Central memory CD4-positive, alpha-beta T cell (primary cell): ENCODE results near the gene SLC25A48.
"Not testable (repeated sequence)": the region's sequence is repeated elsewhere in the genome, so short reads cannot be mapped to it uniquely, and the experiment has no call there.

ENCODE experiments used
- DNase-seq: peaks from one replicate; pipeline ENCODE4 v3.0.0; 2022

The SLC25A48 gene

DNA sequence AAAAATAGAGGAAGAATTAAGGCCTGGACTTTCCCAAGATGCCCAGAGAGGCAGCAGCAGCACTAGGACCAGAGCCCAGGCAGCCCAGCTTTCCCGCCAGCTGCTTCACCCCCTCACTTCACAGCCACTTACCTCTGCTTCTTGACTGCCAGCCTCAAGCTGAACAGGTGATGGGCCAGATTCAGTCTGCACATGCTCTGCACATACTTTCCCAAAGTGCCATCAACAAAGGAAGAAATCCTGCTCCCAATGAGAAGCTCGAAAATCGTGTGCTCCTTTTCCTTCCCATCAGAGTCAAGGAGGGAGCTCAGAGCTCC is 4.1 kb upstream of the SLC25A48 start:
- no peak for DNase-seq

DNA sequence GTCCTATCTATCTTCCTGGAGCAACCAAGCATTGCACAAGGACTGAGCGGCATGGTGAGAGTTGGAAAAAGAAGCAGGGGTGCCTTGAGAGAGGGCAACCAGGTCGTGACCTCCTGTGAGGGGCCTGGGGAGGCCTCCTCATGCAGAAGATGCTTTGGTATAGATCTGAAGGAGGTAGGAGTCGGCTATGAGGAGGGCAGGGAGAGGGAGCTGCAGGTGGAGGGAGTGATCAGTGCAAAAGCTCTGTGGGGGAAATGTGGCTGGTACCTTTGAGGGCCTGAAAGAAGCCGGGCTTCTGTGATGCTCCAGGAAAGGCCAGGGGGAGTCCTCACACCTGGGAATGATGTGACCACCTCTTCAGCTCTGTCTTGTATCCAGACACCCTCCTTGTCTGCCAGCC is 3.6 kb upstream of the SLC25A48 start:
- DNase-seq = no peak

DNA sequence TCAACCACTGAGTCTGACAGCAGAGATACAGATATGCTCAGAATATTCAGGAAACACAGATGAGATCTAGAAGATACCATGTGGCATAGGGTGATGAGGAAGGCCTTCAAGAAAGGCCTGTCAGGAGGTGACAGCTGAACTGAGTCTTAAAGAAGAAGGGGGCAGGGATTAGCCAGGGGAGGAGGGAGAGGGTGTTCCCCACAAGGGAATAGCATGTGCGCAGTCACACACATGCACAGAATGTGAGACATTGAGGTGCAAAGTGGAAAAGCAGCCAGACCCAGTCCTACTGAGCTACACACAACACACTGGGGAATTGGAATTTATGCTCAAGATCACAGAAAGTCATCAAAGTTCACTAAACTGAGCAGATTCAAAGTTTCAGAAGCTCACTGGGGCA is 3.0 kb upstream of the SLC25A48 start:
- no peak for DNase-seq

DNA sequence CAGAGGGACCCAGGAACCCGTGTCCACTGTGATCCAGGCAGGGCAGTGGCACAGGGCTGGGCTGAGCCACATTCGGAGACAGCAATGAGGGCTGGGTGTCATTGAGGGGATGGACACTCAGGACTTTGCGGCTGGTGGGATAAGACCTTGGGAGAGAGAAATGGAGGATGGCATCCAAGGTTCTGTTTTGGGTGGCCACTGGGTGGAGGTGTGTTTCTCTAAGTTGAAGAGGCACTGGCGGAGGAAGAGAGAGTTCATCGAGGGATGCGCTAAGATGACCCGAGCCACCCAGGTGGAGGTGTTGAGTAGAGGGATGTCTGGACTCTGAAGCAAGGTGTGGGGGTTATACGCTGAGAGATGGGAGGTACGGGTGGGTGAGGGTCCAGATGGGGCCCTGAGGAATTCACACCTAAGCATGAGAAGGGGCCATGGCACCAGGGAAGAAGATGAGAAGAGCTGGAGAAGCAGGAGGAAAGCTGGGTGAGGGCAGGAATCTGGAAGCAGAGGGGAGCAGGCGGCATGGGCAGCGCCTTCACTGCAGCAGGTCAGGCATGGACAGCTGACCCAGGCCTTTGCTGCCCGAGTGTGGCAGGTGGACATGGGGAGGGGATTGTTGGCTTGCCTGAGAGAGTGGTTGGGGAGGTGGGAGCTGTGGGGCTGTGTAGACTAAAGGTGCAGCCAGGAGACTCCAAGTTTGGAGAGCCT is 2.5 kb upstream of the SLC25A48 start:
- DNase-seq = no peak

DNA sequence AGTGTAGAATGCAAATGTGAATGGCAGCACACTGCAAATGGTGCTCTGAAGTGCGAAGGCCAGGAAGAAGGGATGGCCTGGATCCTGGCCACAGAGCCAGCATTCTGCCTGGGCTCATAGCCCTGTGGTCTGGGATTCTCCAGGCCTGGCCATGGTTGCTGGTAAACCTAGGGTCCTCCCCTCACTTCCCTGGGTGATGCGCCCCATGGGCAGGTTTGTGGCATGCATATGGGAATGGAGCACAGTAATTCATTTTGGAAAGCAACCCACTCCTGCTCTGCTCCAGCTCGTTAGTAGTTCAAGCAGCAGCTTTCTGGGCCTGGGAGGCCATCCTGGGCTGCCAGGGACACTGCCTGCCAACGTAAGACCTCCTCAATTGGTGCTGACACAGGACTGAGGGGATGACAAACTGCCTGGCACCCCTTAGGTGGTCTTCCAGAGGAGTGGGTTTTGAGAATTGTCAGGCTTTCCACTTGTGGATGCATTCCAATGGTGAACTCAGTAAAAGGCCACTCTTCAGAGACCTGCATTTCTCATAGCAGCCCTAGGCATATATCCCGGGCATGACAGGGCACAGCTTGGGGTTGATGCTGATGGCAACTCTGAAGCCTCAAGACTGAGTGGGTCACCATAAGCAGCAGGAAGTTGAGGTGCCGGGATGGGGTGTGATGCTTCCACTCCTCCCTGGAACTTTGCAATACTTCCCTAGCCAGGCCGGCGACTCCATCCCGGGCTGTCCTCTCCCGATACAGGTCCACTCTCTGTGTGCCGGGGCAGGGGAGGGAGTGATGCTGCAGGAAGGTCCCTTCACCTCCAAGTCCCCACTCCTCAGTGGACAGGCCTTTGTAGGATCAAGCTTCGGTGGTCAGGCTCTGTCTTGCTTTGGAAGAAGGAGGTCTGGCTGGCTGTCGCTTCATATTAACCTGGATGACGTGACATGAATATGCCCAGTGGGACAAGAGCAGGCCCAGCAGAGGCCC is 1.2 kb upstream of the SLC25A48 start:
- no peak for DNase-seq

DNA sequence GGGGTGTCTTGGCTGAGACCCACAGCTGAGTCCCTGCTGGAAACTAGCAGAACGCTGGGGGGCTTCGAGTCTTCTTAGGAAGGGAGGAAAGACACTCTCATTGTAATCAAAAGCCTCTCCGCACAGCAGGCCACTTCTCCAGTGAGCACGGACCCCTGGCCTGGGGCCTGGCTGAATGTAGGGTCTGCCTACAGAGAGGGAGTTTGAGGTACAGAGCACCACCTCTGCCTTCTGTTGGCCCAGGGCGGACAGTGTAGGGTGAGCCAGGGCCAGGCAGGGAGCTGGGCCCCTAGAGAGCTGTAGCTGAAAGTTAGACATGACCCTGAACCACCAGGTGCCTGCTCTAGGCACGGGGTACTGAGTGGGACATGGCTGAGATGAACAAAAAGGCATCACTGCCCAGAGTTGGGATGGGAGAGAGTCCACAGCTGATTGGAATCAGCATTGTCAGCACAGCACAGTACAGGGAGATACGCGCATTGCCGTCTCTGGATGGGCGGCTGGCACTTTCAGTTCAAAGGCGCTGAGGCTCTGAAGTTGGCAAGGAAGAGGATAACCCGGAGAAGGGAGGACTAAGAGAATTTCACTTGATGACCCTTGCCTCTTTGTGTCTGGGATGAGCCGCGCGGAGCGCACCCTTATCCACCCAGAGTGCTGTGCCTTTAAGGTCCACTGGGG is 363 bp upstream of the SLC25A48 start:
- no peak for DNase-seq

DNA sequence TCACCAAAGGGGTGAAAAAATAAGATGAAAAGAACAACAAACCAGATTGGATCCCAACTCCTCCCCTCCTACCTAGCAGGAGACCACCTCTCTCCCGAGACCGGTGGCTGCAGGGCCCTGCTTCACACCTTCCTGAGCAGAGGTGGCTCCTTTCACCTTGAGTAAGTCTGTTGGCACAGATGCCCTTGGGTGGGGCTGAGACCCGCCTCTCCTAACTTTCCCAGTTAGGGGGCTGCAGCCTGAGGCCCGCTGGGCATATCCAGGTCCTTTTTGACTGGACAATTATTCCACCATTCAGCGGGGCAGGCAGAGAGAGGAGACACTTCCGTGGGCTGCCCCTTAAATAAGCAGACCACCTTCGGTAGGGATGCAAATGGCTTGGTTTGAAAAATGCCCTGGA is 1.3 kb downstream of the SLC25A48 start:
- no peak for DNase-seq

DNA sequence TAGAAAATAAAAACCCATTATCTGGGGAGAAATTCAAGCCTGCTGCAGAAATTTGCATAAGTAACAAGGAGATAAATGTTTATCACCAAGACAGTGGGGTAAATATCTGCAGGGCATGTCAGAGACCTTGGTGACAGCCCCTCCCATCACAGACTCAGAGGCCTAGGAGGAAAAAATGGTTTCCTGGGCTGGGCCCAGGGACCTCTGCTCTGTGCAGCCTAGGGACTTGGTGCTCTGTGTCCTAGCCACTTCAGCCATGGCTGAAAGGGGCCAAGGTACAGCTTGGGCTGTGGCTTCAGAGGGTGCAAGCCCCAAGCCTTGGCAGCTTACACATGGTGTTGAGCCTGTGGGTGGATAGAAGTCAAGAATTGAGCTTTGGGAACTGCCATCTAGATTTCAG is 3.9 kb downstream of the SLC25A48 start:
- not testable (repeated sequence) for DNase-seq

DNA sequence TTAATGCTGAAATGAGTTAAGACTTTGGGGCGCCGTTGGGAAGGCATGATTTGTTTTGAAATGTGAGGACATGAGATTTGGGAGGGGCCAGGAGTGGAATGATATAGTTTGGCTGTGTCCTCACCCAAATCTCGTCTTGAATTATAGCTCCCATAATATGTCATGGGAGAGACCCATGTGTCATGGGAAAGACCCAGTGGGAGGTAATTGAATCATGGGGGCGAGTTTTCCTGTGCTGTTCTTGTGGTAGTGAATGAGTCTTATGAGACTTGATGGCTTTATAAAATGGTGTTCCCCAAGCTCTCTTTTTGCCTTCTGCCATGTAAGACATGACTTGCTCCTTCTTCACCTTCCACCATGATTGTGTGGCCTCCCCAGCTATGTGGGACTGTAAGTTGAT is 5.1 kb downstream of the SLC25A48 start:
- DNase-seq = no peak

DNA sequence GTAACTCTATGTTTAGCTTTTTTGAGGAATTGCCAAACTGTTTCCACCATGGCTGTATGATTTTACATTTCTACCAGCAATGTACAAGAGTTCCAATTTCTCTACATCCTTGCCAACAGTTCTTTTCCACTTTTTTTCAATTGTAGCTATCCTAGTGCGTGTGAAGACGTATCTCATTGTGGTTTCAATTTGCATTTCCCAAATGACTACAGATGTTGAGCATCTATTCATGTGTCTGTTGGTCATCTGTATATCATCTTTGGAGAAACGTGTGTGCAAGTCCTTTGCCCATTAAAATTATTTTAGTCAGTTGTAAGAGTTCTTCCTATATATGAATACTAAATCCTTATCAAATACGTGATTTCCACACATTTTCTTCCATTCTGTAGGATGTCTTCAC is 6.5 kb downstream of the SLC25A48 start:
- no peak for DNase-seq

DNA sequence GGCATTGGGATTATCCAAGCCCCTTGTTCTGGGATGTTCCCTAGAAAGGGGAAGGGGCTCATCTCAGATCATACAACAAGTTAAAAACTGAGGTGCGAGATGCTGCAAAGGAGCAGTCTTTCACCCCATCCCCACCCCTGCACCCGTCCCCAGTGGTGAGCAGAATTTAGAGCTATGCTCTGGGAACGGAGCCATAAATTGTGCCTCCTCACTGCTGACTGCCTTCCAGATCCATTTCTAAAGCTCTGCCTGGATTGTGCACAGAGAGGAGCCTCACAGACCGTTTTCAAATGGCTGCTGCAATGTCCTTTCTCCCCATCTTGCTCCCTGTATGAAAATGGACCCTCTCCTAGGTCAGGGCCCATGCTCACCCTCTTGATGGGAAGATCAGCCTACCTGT is 8.3 kb downstream of the SLC25A48 start:
- DNase-seq = no peak

DNA sequence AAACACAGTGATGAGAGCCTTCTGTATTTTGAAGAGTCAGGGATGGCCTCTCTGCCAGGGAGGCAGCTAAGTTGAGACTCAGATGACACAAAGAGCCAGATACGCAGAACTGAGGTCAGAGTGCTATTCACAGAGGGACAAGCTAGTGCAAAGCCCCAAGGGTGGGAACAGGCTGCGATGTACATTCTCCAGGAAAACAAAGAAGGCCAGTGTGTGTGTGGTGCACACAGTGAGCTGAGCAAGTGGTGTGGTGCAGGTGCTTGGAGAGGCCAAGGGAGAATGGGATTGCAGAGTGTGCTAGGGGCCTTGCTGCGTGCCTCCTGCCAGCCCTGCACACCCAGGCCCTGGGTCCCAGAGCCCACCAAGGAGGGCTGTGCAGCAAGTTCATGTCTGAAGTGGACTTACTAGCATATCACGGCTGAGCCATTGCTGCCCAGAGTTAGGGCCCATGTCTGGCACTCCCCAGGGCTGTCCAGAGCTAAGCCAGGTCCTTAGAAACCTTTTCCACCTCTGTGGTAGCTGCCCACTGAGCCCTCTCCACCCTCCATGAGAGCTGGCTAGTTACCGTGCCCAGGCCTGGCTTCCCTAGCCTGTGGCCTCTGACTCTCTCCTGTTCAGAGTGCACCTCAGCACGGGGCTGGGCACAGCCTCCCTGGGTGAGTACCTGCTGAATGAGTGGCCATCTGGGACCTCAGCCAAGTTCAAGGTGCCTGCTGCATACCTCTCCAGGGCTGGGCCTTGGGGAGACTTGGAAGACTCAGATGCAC is 9.3 kb downstream of the SLC25A48 start:
- no peak for DNase-seq

DNA sequence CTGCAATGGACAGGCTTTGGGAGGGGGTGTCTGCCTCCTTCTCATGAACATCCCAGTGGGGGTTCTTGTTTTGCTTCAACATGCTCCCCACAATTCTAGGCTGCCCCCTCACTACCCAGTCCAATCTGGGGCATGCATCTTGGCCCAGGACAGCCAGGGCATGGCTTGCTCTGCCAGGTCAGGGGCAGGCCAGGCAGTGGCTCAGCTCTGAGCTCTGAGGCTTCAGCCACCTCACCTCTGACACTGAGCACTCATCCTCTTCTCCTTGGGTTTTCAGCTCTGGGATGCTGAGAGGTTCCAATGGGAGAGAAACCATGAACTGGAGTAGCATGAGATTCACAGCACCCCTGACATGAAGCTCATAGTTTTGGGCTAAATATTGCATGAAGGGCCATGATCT is 11.8 kb downstream of the SLC25A48 start:
- no peak for DNase-seq

DNA sequence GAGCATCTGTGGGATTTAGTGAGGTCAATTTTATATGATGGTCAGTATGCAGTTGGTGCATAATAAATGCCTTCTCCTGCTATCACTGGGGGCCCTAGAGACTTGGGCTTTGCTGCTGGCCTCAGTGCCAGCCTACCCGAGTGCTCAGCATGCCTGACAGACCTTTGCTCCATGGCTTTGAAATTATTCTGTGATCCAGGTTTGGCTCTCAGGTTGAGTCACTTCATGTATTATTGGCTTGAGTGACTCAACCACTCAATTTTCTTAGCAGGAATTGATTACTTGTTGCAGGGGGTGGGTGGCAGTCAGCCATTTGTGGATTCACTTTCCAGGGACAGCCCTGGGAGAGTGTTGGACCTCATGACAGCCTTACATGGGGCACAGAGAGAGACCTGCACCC is 13.5 kb downstream of the SLC25A48 start:
- no peak for DNase-seq

DNA sequence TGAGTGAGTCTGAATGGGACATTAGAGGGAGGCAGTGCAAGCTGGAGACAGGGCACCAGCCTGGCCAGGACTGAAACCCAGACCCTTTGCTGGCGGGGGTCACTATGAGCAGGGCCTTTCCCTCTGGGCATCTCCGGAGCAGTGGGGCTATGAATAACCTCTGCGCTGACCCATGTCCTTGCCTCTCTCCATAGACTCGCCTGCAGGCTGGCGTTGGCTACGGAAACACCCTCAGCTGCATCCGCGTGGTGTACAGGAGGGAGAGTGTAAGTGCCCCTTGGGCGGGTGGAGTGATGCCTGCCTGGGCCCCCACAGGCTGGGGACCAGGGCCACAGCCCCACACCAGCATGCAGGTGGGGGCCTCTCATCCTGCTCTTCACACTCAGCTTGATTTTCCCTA is 15.8 kb downstream of the SLC25A48 start:
- DNase-seq = no peak

DNA sequence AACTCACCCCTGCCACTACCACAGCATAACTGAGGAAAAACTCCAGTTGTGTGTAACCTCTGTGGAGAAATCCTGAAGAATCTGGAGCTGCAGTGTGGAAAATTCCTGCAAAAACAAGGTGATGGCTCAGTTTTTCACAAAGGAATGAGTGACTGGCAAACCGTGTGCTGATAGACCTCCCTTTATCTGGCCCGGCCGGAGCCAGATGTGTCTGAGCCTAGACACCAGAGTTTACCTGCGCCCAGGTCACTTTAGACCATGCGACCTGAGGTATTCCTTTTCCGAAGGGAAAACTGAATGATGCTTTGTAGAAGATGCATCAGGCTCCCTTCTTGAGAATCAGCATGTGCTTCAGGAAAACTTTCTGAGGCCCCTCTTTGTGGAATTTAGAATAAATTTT is 16.2 kb downstream of the SLC25A48 start:
- DNase-seq = no peak

DNA sequence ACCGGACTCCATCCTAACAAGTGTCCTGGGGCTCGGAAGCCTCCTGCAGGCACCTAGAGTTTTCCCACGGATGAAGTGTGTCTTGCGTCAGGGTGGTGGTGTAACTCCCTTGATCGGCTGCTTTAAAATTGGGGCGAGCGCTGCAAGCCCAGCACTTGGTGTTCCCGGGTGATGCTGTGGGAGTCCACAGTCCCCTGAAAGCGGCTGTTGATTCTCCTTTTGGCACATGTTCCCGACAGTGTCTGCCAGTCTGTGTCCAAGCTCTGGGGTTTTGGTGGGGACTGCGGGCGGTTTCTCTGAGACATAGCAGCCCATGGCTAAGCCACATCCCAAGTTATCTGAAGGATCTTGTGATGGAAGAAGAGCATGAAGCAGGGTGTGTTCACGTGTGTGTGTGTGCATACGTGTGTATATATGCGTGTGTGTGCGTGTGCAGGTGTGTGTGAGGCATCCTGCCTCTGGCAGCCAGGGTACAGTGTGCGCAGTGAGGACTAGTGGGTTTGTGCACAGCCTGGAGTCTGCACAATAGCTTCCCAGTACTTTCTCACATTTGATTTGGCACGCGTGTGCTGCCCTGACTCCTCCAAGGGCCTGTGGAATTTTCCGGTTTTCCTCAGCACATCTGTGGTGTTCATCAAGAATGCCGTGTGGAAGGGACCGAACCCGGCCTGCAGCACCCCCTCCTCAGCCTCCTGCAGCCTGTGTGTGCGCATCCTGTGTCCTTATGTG is 16.9 kb downstream of the SLC25A48 start:
- no peak for DNase-seq

DNA sequence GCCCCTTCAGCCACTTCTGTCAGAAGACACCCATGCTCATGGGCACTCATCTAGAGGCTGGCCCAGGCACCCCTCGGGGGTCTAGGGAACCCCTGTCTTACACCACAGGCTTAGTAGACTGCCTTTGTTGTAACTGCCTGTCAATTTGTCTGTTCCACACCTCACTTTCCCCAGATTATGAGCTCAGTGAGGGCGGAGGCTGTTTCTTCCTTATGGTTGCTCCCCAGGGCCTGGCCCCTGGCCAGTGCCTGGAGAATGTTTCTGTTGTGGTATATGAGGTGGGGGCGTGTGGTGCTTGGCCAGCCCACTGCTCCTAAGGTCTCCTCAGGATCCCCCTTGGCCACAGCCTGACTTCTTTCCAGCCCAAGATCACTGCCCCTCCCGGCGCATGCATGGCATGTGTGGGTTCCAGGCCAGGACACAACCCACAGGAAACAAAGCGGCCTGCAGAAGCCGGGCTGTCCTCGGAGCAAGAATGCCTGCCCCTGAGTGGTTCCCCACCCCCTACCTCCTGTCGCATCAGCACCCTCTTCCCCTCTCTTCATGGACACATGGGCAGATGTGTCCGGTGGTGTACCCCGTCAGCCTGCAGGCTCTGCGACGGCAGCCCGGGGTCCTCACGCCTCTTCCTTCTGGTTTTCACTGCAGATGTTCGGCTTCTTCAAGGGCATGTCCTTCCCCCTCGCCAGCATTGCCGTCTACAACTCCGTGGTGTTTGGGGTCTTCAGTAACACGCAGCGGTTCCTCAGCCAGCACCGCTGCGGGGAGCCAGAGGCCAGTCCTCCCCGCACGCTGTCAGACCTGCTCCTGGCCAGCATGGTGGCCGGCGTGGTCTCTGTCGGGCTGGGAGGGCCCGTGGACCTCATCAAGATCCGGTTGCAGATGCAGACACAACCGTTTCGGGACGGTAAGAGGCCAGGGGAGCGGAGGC is 17.7 kb downstream of the SLC25A48 start:
- no peak for DNase-seq

DNA sequence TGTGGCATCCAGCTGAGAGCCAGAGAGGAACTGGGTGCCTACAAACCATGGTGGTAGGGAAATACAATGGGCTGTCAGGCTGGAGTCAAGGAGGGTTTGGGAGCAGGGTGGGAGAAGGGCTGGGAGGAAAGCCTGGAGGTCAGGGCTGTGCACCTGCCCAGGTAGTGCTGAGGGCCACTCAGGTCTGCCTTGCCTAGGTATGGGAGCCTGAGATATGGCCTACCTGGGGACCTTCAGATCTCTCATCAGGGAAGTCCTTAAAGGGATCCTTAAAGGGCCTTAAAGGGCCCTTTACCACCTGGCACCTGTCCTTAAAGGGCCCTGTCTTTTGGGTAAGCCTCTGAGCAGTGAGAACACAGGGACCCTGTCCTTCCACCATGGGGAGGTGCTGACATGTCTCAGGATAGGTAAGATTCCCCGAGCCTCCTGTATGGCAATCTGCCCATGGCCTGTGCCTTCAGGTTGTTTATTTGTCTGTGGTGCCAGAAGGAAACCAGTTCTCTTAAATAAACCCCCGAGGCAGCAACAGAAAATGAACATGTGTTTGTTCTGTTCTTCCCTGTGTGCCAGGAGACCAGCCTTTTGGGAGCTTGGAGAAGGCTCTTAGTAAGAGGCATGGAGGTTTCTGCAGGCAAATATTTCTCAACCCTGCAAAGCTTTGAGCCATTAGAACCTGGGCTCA is 23.3 kb downstream of the SLC25A48 start:
- no peak for DNase-seq

DNA sequence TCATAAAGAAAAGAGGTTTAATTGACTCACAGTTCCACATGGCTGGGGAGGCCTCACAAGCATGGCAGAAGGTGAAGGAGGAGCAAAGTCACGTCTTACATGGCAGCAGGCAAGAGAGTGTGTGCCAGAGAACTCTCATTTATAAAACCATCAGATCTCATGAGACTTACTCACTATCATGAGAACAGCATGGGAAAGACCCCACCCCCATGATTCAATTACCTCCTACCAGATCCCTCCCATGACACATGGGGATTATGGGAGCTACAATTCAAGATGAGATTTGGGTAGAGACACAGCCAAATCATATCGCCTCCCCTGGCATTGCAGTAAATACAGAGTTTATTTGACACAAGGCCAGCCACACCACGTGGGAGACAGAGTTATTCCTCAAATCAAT is 24.7 kb downstream of the SLC25A48 start:
- DNase-seq = not testable (repeated sequence)

DNA sequence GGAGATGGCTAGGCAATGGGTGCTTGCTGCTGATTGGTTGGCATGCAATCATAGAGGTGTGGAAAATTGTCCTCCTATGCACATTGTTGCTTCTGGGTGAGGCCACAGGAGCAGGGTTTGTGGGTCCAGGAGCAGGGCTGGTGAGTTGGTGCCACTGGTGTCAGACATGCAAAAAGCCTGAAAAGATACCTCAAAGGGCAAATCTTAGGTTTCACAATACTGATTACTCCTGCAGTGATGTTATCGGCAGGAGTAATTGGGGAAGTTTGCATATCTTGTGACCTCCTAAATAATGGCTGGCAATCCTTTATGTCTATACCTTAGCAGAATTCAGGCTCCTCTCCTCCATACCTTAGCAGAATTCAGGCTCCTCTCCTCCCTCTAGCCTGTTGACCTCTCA is 25.2 kb downstream of the SLC25A48 start:
- DNase-seq = no peak
